CD14-positive monocyte (primary cell): ENCODE measurements around the gene BIN1. TPM values are rescaled to one million over a fixed set of nuclear protein-coding genes. Genes with fewer than 3 reads are reported as not detected.

Source experiments
- DNase-seq, 3 donors: peaks; one replicate each; pipeline ENCODE4 v3.0.0-alpha.2; 2011 to 2022
- H2AFZ ChIP-seq: 2 replicates; pipeline ENCODE4 v1.6.0; 2012; ENCODE audit warnings: mild to moderate bottlenecking, low read depth, low read length, inconsistent platforms; ENCODE audit not compliant: insufficient read depth, poor library complexity, severe bottlenecking
- H3K27ac ChIP-seq, 2 donors: 1 replicate in 1 of 2; 2 replicates in 1 of 2; pipeline ENCODE4 v1.5.1; 2012 to 2013; ENCODE audit warnings: low read length in 2 of 2, control low read depth in 1 of 2, inconsistent platforms in 1 of 2, low read depth in 1 of 2, mild to moderate bottlenecking in 1 of 2
- H3K27me3 ChIP-seq, 2 donors: one replicate each; pipeline versions ENCODE4 v1.6.0 to v1.6.1; 2011 to 2013; ENCODE audit warnings: low read length in 2 of 2; ENCODE audit not compliant: control insufficient read depth in 2 of 2, insufficient read depth in 2 of 2
- H3K36me3 ChIP-seq, 2 donors: replicated peaks in 1 of 2; 1 replicate in 1 of 2; 2 replicates in 1 of 2; pipeline versions ENCODE4 v1.5.1 to v1.6.1; 2012 to 2013; ENCODE audit warnings: low read length in 2 of 2, control low read depth in 1 of 2, inconsistent platforms in 1 of 2, mild to moderate bottlenecking in 1 of 2; ENCODE audit not compliant: insufficient read depth in 2 of 2, control insufficient read depth in 1 of 2
- H3K4me1 ChIP-seq, 2 donors: 1 replicate in 1 of 2; 2 replicates in 1 of 2; pipeline versions ENCODE4 v1.5.1 to v1.6.1; 2012 to 2013; ENCODE audit warnings: low read length in 2 of 2, control low read depth in 1 of 2, inconsistent platforms in 1 of 2, mild to moderate bottlenecking in 1 of 2, moderate library complexity in 1 of 2; ENCODE audit not compliant: insufficient read depth in 2 of 2, control insufficient read depth in 1 of 2
- H3K4me2 ChIP-seq: replicated peaks from 2 replicates; pipeline ENCODE3; 2012; ENCODE audit warnings: low read length, moderate library complexity, mild to moderate bottlenecking; ENCODE audit not compliant: poor library complexity, severe bottlenecking; ENCODE audit errors: extremely low read depth
- H3K4me3 ChIP-seq, 3 experiments: fragments of 200-600 bp in 1 of 3; sonication (generic) in 1 of 3; replicated peaks in 1 of 3; 1 replicate in 2 of 3; 2 replicates in 1 of 3; pipeline ENCODE4 v1.5.1; 2011 to 2013; ENCODE audit warnings: low read length in 3 of 3, mild to moderate bottlenecking in 3 of 3, control low read depth in 2 of 3, low read depth in 2 of 3, inconsistent platforms in 1 of 3, moderate library complexity in 1 of 3
- H3K79me2 ChIP-seq: 2 replicates; pipeline ENCODE4 v1.6.0; 2012; ENCODE audit warnings: mild to moderate bottlenecking, control low read depth, inconsistent platforms, low read length, moderate library complexity; ENCODE audit not compliant: insufficient read depth
- H3K9ac ChIP-seq: 2 replicates; pipeline ENCODE4 v1.6.0; 2017; ENCODE audit warnings: low read length, mild to moderate bottlenecking; ENCODE audit not compliant: insufficient read depth, poor library complexity, severe bottlenecking
- H3K9me3 ChIP-seq, 2 donors: replicated peaks in 1 of 2; 1 replicate in 1 of 2; 2 replicates in 1 of 2; pipeline versions ENCODE4 v1.5.1 to v1.6.1; 2012 to 2013; ENCODE audit warnings: low read length in 2 of 2, control low read depth in 1 of 2; ENCODE audit not compliant: control insufficient read depth in 1 of 2, insufficient read depth in 1 of 2
- H4K20me1 ChIP-seq: 2 replicates; pipeline ENCODE4 v1.6.0; 2012; ENCODE audit warnings: mild to moderate bottlenecking, low read length, control low read depth, moderate library complexity; ENCODE audit not compliant: insufficient read depth
- H3K27ac Mint-ChIP-seq, 7 donors: one replicate each; pipeline ENCODE4 v1.8.0; 2020; ENCODE audit warnings: mild to moderate bottlenecking in 7 of 7, mixed read lengths in 7 of 7, moderate library complexity in 6 of 7, inconsistent platforms in 2 of 7
- H3K27me3 Mint-ChIP-seq, 3 donors: one replicate each; pipeline ENCODE4 v1.8.0; 2021 to 2022; ENCODE audit warnings: low read depth in 3 of 3, mild to moderate bottlenecking in 3 of 3, mixed read lengths in 3 of 3, moderate library complexity in 3 of 3, inconsistent platforms in 1 of 3
- H3K36me3 Mint-ChIP-seq, 2 donors: one replicate each; pipeline ENCODE4 v1.8.0; 2020; ENCODE audit warnings: mixed read lengths in 2 of 2, inconsistent platforms in 1 of 2, mild to moderate bottlenecking in 1 of 2
- H3K4me1 Mint-ChIP-seq: one replicate; pipeline ENCODE4 v1.8.0; 2020; ENCODE audit warnings: mild to moderate bottlenecking, mixed read lengths
- H3K4me3 Mint-ChIP-seq, 2 donors: one replicate each; pipeline ENCODE4 v1.8.0; 2020; ENCODE audit warnings: mild to moderate bottlenecking in 2 of 2, mixed read lengths in 2 of 2, moderate library complexity in 1 of 2
- H3K9me3 Mint-ChIP-seq, 7 donors: one replicate each; pipeline ENCODE4 v1.8.0; 2020 to 2022; ENCODE audit warnings: mixed read lengths in 7 of 7, mild to moderate bottlenecking in 6 of 7, moderate library complexity in 6 of 7, inconsistent platforms in 2 of 7
- CTCF ChIP-seq: fragments of 200-600 bp; IDR thresholded peaks from one replicate; pipeline ENCODE4 v1.8.0; 2022; ENCODE audit warnings: antibody characterized with exemption, mild to moderate bottlenecking
- WGBS: methylation state at CpG from one replicate; pipeline ENCODE4 v1.1.5; 2013; ENCODE audit warnings: missing lambda C conversion rate; ENCODE audit not compliant: insufficient coverage; 5-methylcytosine and 5-hydroxymethylcytosine counted together
- intact Hi-C, 2 donors: fragments of 100-400 bp; cut with micrococcal nuclease; formaldehyde crosslinking; loops; one replicate each; pipeline versions ENCODE4 v1.15.0 to v1.15.1; 2023
- polyA plus RNA-seq, 3 donors: library from polyadenylated mRNA; depleted of rRNA in 1 of 3; unstranded in 2 of 3; stranded (reverse) in 1 of 3; fragments of 300-500 nt in 2 of 3; fragments of >200 nt in 1 of 3; fragmentation: Illumina TruSeq in 2 of 3; gene quantifications; 1 replicate in 2 of 3; 2 replicates in 1 of 3; pipeline ENCODE4 v1.2.3, GENCODE V29; 2012 to 2021

The BIN1 gene
- polyA plus RNA-seq, 3 donors, result 3.4 to 7.5 (median 4.1) TPM

- no peaks in the 10 kb centered on the region for H3K36me3 ChIP-seq
- no peak overlapping the region for H3K4me2 ChIP-seq
- intact Hi-C loops, result no loop called here
- peaks cover 2 to 13% (median 8%) of the 10 kb centered on the region in 3 donors for H3K27me3 Mint-ChIP-seq
- H3K27ac Mint-ChIP-seq, result no peak overlapping the region
- H3K36me3 Mint-ChIP-seq, result no peaks in the 10 kb centered on the region
- no peaks in the 10 kb centered on the region for H4K20me1 ChIP-seq
- DNase-seq, result peak in 1 of 3 donors; percentile 17
- no peaks in the 10 kb centered on the region for H3K4me1 Mint-ChIP-seq
- H3K79me2 ChIP-seq, result no peaks in the 10 kb centered on the region
- H2AFZ ChIP-seq, result no peak overlapping the region
- no CpG with 5 or more reads among the region's 3 CpGs for WGBS
- no peaks in the 10 kb centered on the region for H3K9me3 ChIP-seq
- H3K4me3 Mint-ChIP-seq, result no peak overlapping the region
- H3K4me1 ChIP-seq, result no peaks in the 10 kb centered on the region
- peaks cover 0 to 3% (median 0%) of the 10 kb centered on the region in 7 donors for H3K9me3 Mint-ChIP-seq
- peaks cover 0 to 4% of the 10 kb centered on the region in 2 donors for H3K27me3 ChIP-seq
- no peak overlapping the region for H3K27ac ChIP-seq
- TF ChIP-seq CTCF, result no peak
- H3K4me3 ChIP-seq, result no peak overlapping the region
- H3K9ac ChIP-seq, result no peak overlapping the region
These were observed 99.3 kb downstream of the BIN1 start for GRCh38 chr2:127007652-127008051.

- H3K36me3 Mint-ChIP-seq, result no peaks in the 10 kb centered on the region
- no peaks in the 10 kb centered on the region for H3K9me3 ChIP-seq
- TF ChIP-seq CTCF, result no peak
These were observed 100.0 kb downstream of the BIN1 start for GRCh38 chr2:127006962-127007361.

More at GRCh38 chr2:127006962-127007361, 100.0 kb downstream of the BIN1 start:
- H3K79me2 ChIP-seq, result no peaks in the 10 kb centered on the region
- no peak for DNase-seq
- peaks cover 0 to 4% of the 10 kb centered on the region in 2 donors for H3K27me3 ChIP-seq
- H4K20me1 ChIP-seq, result no peaks in the 10 kb centered on the region
- H3K9me3 Mint-ChIP-seq, result peaks cover 0 to 3% (median 0%) of the 10 kb centered on the region in 7 donors
- intact Hi-C loops, result no loop called here
- H3K4me1 Mint-ChIP-seq, result no peaks in the 10 kb centered on the region
- no peak overlapping the region for H3K4me2 ChIP-seq
- H2AFZ ChIP-seq, result no peak overlapping the region
- no peak overlapping the region for H3K9ac ChIP-seq
- H3K4me1 ChIP-seq, result no peaks in the 10 kb centered on the region
- H3K4me3 ChIP-seq, result no peak overlapping the region
- H3K27ac ChIP-seq, result no peak overlapping the region
- no peak overlapping the region for H3K4me3 Mint-ChIP-seq
- no CpG with 5 or more reads among the region's 4 CpGs for WGBS
- peaks cover under 1 to 11% (median 6%) of the 10 kb centered on the region in 3 donors for H3K27me3 Mint-ChIP-seq
- no peaks in the 10 kb centered on the region for H3K36me3 ChIP-seq
- no peak overlapping the region for H3K27ac Mint-ChIP-seq
